ENCODE measurements around the gene MTMR1. TPM values are rescaled to one million over a fixed set of nuclear protein-coding genes. Genes with fewer than 3 reads are reported as not detected.

The MTMR1 gene
- total and polyA plus RNA-seq, 2 donors from 2014 or later = 6.2 to 24.5 TPM

- H3K9me3 ChIP-seq (ENCODE audit: control insufficient read depth in 2 of 3, insufficient read depth in 1 of 3, low read length in 3 of 3) = no peaks in the 10 kb centered on the region
- no peaks in the 10 kb centered on the region for H3K27me3 ChIP-seq (ENCODE audit: control insufficient read depth, insufficient read depth, low read length)
- no peak overlapping the region for H3K27ac ChIP-seq (ENCODE audit: low read depth in 2 of 2, low read length in 2 of 2)
- H3K4me1 ChIP-seq (ENCODE audit: control insufficient read depth in 2 of 3, insufficient read depth in 2 of 3, low read depth in 1 of 3, low read length in 3 of 3) = peaks cover 0 to 2% (median 0%) of the 10 kb centered on the region in 3 donors
- no peaks in the 10 kb centered on the region for H3K36me3 ChIP-seq (ENCODE audit: control insufficient read depth in 2 of 3, insufficient read depth in 3 of 3, low read length in 3 of 3)
- DNase-seq = no peak
- FAIRE-seq = no peak
- intact Hi-C loops (cut with DNase I) = no loop called here
- H3K9ac ChIP-seq (ENCODE audit: low read length in 3 of 3) = no peak overlapping the region
- no peak for TF ChIP-seq CTCF (IDR thresholded peaks at IDR 0.05; ENCODE audit: borderline replicate concordance, extremely low read depth, insufficient read depth)
- H3K4me3 ChIP-seq (ENCODE audit: low read length in 3 of 3) = no peak overlapping the region
Observed at GRCh38 chrX:150696331-150696730, 3.1 kb downstream of the MTMR1 start.

GRCh38 chrX:150696866-150697265, 3.7 kb downstream of the MTMR1 start:
- Histone ChIP-seq H3K4me3 (ENCODE audit: low read length in 3 of 3) (no peak overlapping the region), H3K9ac (ENCODE audit: low read length in 3 of 3) (no peak overlapping the region), H3K27me3 (ENCODE audit: control insufficient read depth, insufficient read depth, low read length) (no peaks in the 10 kb centered on the region), H3K9me3 (ENCODE audit: control insufficient read depth in 2 of 3, insufficient read depth in 1 of 3, low read length in 3 of 3) (no peaks in the 10 kb centered on the region), H3K4me1 (ENCODE audit: control insufficient read depth in 2 of 3, insufficient read depth in 2 of 3, low read depth in 1 of 3, low read length in 3 of 3) (peaks cover 0 to 2% (median 0%) of the 10 kb centered on the region in 3 donors), H3K27ac (ENCODE audit: low read depth in 2 of 2, low read length in 2 of 2) (no peak overlapping the region), H3K36me3 (ENCODE audit: control insufficient read depth in 2 of 3, insufficient read depth in 3 of 3, low read length in 3 of 3) (no peaks in the 10 kb centered on the region)
- no peak for FAIRE-seq
- no peak for TF ChIP-seq CTCF (IDR thresholded peaks at IDR 0.05; ENCODE audit: borderline replicate concordance, extremely low read depth, insufficient read depth)
- intact Hi-C loops (cut with DNase I) = no loop called here
- DNase-seq = no peak

- Histone ChIP-seq H3K9me3 (ENCODE audit: control insufficient read depth in 2 of 3, insufficient read depth in 1 of 3, low read length in 3 of 3) (no peaks in the 10 kb centered on the region), H3K27ac (ENCODE audit: low read depth in 2 of 2, low read length in 2 of 2) (no peak overlapping the region), H3K4me3 (ENCODE audit: low read length in 3 of 3) (no peak overlapping the region), H3K27me3 (ENCODE audit: control insufficient read depth, insufficient read depth, low read length) (no peaks in the 10 kb centered on the region), H3K9ac (ENCODE audit: low read length in 3 of 3) (no peak overlapping the region), H3K36me3 (ENCODE audit: control insufficient read depth in 2 of 3, insufficient read depth in 3 of 3, low read length in 3 of 3) (no peaks in the 10 kb centered on the region), H3K4me1 (ENCODE audit: control insufficient read depth in 2 of 3, insufficient read depth in 2 of 3, low read depth in 1 of 3, low read length in 3 of 3) (no peaks in the 10 kb centered on the region)
- DNase-seq (no peak), FAIRE-seq (no peak)
- no peak for TF ChIP-seq CTCF (IDR thresholded peaks at IDR 0.05; ENCODE audit: borderline replicate concordance, extremely low read depth, insufficient read depth)
- intact Hi-C loops (cut with DNase I) = no loop called here
Observed at GRCh38 chrX:150697641-150698040, 4.4 kb downstream of the MTMR1 start.

- no peak for FAIRE-seq
- H3K9ac ChIP-seq (ENCODE audit: low read length in 3 of 3) = no peak overlapping the region
- no peaks in the 10 kb centered on the region for H3K36me3 ChIP-seq (ENCODE audit: control insufficient read depth in 2 of 3, insufficient read depth in 3 of 3, low read length in 3 of 3)
- H3K4me3 ChIP-seq (ENCODE audit: low read length in 3 of 3) = no peak overlapping the region
- no peaks in the 10 kb centered on the region for H3K4me1 ChIP-seq (ENCODE audit: control insufficient read depth in 2 of 3, insufficient read depth in 2 of 3, low read depth in 1 of 3, low read length in 3 of 3)
- intact Hi-C loops (cut with DNase I) = no loop called here
- H3K27me3 ChIP-seq (ENCODE audit: control insufficient read depth, insufficient read depth, low read length) = no peaks in the 10 kb centered on the region
- DNase-seq = no peak
- H3K27ac ChIP-seq (ENCODE audit: low read depth in 2 of 2, low read length in 2 of 2) = no peak overlapping the region
- no peak for TF ChIP-seq CTCF (IDR thresholded peaks at IDR 0.05; ENCODE audit: borderline replicate concordance, extremely low read depth, insufficient read depth)
- H3K9me3 ChIP-seq (ENCODE audit: control insufficient read depth in 2 of 3, insufficient read depth in 1 of 3, low read length in 3 of 3) = no peaks in the 10 kb centered on the region
Observed at GRCh38 chrX:150698981-150699380, 5.8 kb downstream of the MTMR1 start.
